Eye (tissue), 1 donor: ENCODE results near the gene HOXA5.
A peak's percentile ranks its signal among the peaks of the same experiment; 100 is the strongest.

Experiments used
- DNase-seq: peaks from one replicate; pipeline ENCODE4 v3.0.0-alpha.2; 2015

Gene HOXA5

DNA sequence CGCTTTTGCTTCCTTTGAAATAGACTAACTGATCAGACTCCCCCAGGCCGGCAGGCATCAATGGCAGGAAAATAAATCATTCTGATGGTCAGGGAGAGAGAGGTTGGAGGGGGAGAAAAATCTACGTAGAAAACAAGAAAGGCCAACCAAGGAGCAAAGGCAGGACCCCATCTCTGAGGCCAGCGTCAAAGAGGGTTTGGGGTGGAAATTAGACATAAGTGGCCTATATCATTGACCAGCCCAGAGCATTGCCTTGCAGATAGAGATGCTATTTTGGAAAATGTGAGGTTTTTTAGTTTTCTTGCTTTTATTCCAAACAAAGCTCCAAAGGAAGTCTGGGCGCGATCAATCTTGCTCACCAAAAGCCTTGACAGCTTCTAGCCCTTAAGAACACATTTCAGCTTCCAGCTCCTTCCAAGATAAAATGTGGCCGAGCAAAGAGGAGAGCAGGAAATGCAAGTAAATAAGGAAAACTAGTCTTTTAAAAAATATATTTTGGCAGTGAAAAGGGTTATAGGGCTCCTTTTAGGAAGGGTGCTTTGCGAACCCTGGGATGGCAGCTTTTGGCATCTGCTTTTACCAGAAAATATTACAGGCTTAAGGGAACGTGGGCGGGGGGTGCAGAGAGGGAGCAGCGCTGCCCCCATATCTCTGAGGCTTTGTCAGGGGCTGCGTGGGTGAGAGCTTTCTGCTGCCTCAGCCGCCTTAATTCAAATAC lies 39.0 kb downstream of the HOXA5 start:
- no peak for DNase-seq

- peak; percentile 52 for DNase-seq
Observed at GRCh38 chr7:27103489-27104226, 39.8 kb downstream of the HOXA5 start.

GRCh38 chr7:27102581-27103442 lies 40.7 kb downstream of the HOXA5 start, which contains the start of gene HOXA2:
TSS of gene HOXA2 (minus strand) at chr7:27102683. CDS start at chr7:27102500, 183 bp downstream.
- DNase-seq, result peak; percentile 61

DNA sequence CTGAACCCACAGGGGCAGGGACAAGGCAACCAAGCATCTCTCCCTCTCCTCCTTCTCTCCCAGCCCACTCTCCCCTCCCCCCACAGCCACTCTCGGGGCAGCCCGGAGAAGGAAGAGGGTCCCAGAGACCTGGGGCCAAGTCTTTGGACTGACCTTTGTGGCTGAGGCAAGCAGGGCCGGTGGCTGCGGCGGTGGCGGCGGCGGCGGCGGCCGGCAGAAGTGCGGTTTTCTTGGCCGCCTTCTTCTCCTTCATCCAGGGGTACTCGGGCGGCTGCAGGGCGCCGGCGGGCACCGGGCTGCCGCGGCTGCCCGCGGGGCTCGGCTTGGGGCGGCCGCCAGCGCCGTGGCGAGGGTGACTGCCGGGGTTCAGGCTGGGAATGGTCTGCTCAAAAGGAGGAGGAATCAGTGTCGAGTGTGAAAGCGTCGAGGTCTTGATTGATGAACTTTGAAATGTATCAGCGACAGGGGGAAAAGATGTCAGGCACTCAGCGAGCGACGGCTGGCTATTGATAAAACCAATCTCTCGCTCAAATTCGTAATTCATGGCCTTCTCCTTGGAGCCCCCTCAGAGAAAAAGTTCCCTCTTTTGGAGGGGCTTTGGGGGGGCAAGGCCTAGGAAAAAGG lies 41.4 kb downstream of the HOXA5 start:
- no peak for DNase-seq

- peak; percentile 77 for DNase-seq
Observed at GRCh38 chr7:27101171-27101956, 42.1 kb downstream of the HOXA5 start.

GRCh38 chr7:27100694-27101170 lies 42.7 kb downstream of the HOXA5 start:
- peak; percentile 76 for DNase-seq

DNA sequence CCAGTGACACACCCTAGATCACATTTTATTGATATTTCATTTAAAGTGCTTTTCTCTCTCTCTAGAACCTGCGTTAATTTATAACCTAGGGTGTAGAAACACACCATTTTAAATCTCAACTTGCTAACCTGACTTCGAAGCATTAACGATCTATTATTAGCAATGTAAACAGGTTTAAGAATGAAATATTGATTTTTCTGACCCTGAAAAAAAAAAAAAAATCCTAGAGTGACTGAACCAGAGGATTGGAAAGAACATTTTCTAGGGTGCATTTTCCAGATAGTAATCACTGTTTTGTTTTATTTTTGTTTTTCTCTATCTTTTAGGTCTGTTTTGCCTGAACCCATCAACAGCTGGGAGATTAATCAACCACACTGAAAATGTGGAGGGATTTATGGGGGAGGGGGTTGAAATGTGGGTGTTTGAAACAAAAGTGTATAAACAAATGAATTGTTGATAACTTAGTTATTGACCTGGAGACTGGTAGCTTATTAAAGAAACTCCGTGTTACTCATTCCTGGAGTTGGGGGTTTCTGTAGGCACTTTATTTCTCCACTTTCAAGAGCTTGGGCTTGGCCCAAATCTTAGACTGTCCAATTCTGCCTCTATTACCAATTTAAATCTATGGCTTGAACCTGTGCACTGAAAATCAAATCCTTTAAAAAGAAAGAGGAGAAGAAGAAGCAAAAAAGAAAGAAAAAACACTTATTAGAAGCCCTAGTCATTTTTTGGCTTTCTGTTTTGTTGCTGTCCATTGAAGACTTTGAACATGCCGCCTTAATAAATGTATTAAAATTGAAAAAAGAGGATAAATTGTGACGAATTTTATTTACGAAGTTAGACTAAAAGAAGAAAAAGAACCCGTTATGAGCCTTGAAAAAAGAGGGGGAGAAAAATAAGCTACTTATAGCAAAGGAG lies 43.8 kb downstream of the HOXA5 start:
- DNase-seq, result peak; percentile 40

- DNase-seq, result peak; percentile 69
Observed at GRCh38 chr7:27098578-27099451, 44.7 kb downstream of the HOXA5 start.

DNA sequence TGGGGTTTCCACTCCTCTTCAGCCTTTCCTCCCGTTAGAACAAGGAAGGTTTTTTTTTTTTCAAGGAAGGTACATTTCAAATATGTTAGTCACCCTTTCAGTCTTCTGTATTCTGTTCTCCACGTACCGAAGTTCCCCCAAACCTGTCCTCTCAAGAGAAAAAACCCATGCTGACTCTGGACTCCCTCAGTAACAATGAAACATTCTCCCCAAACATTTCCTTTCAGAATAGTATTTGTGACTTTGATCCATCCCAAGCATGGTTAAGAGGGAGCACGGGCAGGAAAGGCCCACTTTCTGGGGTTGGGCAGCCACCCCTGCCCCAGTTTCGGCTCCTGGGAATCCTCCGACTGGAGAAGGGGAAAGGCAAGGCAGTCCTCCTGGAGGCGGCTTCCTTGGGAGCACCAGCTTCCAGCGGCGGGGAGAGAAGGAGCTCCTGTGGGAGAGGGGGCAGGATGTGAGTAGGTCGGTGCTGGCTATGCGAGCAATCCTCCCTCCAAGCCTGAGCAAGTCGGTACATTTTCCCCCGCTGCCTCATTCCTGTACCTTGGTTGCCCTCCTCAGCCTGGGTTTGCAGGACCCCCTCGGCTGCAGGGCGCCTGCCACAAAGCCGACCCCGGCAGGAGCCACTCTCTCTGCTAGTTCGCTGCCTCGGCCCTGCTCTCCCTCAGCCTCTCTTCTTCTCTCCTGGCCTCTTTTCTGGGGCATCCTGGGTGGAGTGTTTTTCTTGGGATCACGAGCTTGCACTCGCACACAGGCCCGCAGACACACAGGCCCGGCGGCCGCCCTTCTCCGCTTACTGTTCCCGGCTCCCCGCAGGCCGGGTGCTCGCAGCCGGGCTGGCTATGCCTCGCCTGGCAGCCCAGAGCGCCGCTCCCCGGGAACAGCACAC lies 45.5 kb downstream of the HOXA5 start:
- peak; percentile 46 for DNase-seq

- DNase-seq, result no peak
Observed at GRCh38 chr7:27096768-27097514, 46.5 kb downstream of the HOXA5 start.

DNA sequence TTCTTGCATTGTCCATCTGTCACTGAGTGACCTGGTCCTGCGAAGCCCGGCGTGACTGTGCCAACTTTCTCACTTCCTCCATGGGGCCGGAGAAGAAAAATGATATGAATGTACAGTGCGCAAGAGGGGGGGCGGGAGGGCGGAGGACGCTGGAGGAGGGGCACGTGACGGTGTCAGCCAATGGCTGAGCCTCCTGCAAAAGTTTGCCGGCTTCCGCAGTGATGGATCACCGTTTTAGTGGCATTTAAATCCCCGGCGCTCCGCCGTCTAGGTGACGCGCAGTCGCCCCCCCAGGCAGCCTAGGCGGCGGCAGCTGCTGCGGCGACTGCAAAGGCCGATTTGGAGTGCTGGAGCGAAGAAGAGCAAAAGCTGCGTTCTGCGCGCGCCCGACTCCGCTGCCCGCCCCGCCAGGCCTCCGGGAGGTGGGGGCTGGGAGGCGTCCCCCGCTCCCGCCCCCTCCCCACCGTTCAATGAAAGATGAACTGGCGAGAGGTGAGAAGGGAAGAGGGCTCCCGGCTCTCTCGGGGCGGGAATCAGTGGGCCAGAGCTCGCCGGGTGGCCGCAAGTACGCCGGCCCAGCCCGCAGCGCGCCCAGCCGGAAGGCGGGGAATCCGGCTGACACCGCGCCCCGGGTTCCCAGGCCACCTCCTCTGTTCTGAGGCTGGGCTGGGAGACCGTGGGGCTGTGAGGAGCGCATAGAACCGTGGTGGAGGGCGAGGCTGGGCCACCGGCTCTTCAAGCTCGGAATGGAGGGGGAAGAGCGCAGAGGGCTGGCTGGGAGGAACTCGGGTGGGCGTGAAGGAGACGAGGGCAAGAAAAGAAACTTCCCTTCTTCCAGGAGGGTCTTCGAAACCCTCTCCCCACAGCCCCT lies 47.3 kb downstream of the HOXA5 start, which contains the start of gene HOXA1:
Gene HOXA1 (minus strand): TSS at position 104 of the 871 bp plus-strand sequence. CDS start 88 bp downstream, at position 16.
- peak; percentile 71 for DNase-seq

DNA sequence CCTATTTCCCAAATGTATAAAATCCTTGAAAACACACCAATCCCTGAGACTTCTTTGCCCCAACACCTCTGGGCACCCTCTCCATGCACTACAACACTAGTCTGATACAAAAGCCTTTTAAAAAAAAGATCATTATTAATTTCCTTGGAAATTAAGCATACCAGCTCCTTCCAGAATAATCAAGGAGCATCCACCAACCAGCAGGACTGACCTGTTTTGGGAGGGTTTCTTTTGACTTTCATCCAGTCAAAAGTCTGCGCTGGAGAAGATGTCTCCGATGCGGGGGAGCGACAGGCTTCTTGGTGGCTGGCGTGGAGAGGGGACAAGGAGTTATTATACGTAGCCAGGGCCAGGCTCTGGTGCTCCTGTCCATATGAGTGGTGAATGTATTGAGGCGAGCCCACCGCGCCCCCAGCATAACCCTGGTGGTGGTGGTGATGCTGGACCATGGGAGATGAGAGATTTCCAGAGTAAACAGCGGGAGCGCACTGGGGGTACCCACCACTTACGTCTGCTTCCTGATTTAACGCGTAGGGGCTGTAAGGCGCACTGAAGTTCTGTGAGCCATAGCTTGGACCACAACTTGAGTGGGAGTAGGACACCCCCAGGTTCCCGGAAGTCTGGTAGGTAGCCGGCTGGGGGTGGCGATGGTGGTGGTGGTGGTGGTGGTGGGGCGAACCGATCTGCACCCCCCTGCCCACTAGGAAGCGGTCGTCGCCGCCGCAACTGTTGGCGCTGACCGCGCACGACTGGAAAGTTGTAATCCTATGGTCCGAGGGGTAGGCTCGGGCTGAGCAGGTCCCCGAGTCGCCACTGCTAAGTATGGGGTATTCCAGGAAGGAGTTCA lies 48.2 kb downstream of the HOXA5 start:
- peak; percentile 33 for DNase-seq

DNA sequence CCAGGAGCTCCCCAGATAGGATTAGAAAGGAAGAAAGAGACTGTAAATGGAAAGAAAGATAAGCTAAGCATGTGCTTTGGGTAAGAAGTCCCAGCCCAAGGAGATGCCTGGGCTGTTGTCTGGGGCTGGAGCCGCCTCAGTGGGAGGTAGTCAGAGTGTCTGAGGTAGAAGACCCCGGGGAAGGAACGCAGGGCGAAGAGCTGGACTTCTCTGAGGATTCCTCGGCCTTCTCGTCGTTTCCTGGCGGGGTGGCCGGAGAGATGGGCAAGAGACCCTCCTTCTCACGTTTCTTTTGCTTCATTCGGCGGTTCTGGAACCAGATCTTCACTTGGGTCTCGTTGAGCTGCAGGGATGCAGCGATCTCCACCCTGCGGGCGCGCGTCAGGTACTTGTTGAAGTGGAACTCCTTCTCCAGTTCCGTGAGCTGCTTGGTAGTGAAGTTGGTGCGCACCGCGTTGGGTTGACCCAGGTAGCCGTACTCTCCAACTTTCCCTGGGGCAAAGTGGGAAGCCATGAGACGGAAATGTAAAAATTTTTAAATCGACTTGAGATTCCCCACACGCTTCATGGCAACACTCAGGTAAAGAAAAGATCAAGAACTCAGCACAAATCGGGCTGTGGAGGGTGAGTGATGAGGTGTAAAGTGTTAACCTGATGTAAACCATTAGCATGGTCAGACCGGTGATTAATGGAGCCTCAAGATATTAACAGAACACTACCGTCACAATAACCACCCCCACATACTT lies 49.0 kb downstream of the HOXA5 start:
- peak; percentile 32 for DNase-seq

DNA sequence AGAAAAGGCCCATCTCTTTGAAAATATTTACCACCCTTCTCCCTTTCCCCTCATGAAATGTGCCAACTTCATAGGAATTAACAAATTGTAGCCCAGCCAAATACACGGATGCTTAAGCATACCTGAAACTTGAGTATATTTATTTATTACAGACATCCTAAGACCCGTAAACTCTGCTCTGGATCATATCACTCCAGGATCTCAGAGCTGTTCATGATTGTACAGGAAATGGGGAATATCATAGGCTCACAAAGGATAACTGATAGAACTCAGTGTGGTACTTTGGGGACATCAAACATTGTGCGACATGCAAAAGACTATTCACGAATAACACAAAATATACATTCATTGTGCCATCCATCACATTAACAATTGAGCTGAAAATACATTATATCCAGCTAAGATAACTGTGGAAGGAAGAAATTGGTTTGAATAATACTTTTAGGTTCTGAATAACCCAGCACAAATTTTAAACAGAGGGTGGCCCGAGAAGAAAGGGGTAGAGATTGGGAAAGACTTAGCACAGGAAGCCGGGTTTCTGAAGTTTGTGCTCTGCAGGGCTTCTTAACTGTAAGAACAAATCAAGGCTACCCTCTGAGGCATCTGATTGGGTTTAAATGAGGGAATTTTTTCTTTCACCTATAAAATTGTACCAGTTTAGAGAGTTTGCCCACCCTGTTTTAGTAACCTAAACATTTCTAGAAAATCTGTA lies 50.1 kb downstream of the HOXA5 start:
- DNase-seq, result peak; percentile 19
